B cell (primary cell): ENCODE results near the gene NLGN1. TPM values are rescaled to one million over a fixed set of nuclear protein-coding genes. Genes with fewer than 3 reads are reported as not detected.

Source experiments
- ATAC-seq: fragments of 200-7000 bp; cut with Tn5 transposase; one replicate; pipeline ENCODE4 v1.10.0; 2021; ENCODE audit warnings: low read depth, mild to moderate bottlenecking, moderate number of reproducible peaks, moderate library complexity
- CTCF ChIA-PET: fragments of 350-600 bp; sonication (Branson Sonifier 250); formaldehyde crosslinking; loops from one replicate; lab custom pipeline; 2021; ENCODE audit warnings: antibody characterized with exemption, inconsistent platforms; lab: Charles Lee
- POLR2A ChIA-PET: fragments of 350-600 bp; sonication (Branson Sonifier 250); formaldehyde crosslinking; loops from one replicate; lab custom pipeline; 2021; ENCODE audit warnings: antibody characterized with exemption; lab: Charles Lee
- DNase-seq: peaks from one replicate; pipeline ENCODE4 v3.0.0; 2013
- H2AFZ ChIP-seq: 2 replicates; pipeline ENCODE4 v1.6.1; 2012; ENCODE audit warnings: mild to moderate bottlenecking, low read depth, low read length; ENCODE audit not compliant: insufficient read depth, poor library complexity, severe bottlenecking
- H3K27ac ChIP-seq, 2 donors: 1 replicate in 1 of 2; 2 replicates in 1 of 2; pipeline ENCODE4 v1.5.1; 2012 to 2013; ENCODE audit warnings: low read length in 2 of 2, mild to moderate bottlenecking in 2 of 2, moderate library complexity in 1 of 2
- H3K27me3 ChIP-seq, 4 experiments: fragments of 200-600 bp in 1 of 4; sonication (generic) in 1 of 4; replicated peaks in 1 of 4; 1 replicate in 2 of 4; 2 replicates in 2 of 4; pipeline versions ENCODE4 v1.6.1 to v1.7.0; 2013 to 2016; ENCODE audit warnings: low read length in 3 of 4, mild to moderate bottlenecking in 2 of 4, mixed read lengths in 1 of 4, moderate library complexity in 1 of 4; ENCODE audit not compliant: insufficient read depth in 4 of 4, control insufficient read depth in 3 of 4; ENCODE audit errors: control extremely low read depth in 1 of 4
- H3K36me3 ChIP-seq, 2 experiments: replicated peaks in 1 of 2; 1 replicate in 1 of 2; 2 replicates in 1 of 2; pipeline versions ENCODE4 v1.6.1 to v1.7.1; 2013; ENCODE audit warnings: low read length in 1 of 2; ENCODE audit not compliant: insufficient read depth in 2 of 2, control insufficient read depth in 1 of 2; ENCODE audit errors: control extremely low read depth in 1 of 2, extremely low read depth in 1 of 2
- H3K4me1 ChIP-seq, 2 donors: fragments of 200-600 bp in 1 of 2; sonication (generic) in 1 of 2; 1 replicate in 1 of 2; 2 replicates in 1 of 2; pipeline versions ENCODE4 v1.5.1 to v1.6.1; 2013 to 2017; ENCODE audit warnings: low read length in 2 of 2; ENCODE audit not compliant: control insufficient read depth in 2 of 2, insufficient read depth in 2 of 2
- H3K4me2 ChIP-seq: replicated peaks from 2 replicates; pipeline ENCODE3; 2012; ENCODE audit warnings: mild to moderate bottlenecking, low read depth, low read length; ENCODE audit not compliant: poor library complexity, severe bottlenecking
- H3K4me3 ChIP-seq, 5 experiments: fragments of 200-600 bp in 1 of 5; sonication (generic) in 1 of 5; 1 replicate in 3 of 5; 2 replicates in 2 of 5; pipeline versions ENCODE4 v1.5.1 to v1.7.0; 2011 to 2016; ENCODE audit warnings: low read length in 4 of 5, mild to moderate bottlenecking in 4 of 5, low read depth in 2 of 5, control low read depth in 1 of 5, moderate library complexity in 1 of 5; ENCODE audit not compliant: insufficient read depth in 1 of 5; ENCODE audit errors: control extremely low read depth in 1 of 5, extremely low read depth in 1 of 5
- H3K79me2 ChIP-seq: fragments of 200-600 bp; sonication (generic); one replicate; pipeline ENCODE4 v1.6.0; 2016; ENCODE audit warnings: low read length; ENCODE audit not compliant: control insufficient read depth, insufficient read depth
- H3K9ac ChIP-seq: fragments of 200-600 bp; sonication (generic); 2 replicates; pipeline ENCODE4 v1.6.1; 2017; ENCODE audit warnings: mild to moderate bottlenecking, low read length, moderate library complexity
- H3K9me3 ChIP-seq, 3 donors: one replicate each; pipeline versions ENCODE4 v1.6.1 to v1.7.1; 2013; ENCODE audit warnings: low read length in 2 of 3; ENCODE audit not compliant: control insufficient read depth in 2 of 3, insufficient read depth in 1 of 3; ENCODE audit errors: control extremely low read depth in 1 of 3
- H4K20me1 ChIP-seq: 2 replicates; pipeline ENCODE4 v1.6.0; 2012; ENCODE audit warnings: mild to moderate bottlenecking, low read length; ENCODE audit not compliant: insufficient read depth, control insufficient read depth, poor library complexity, severe bottlenecking
- H3K27ac Mint-ChIP-seq: one replicate; pipeline ENCODE4 v1.8.0; 2021; ENCODE audit warnings: mixed read lengths
- H3K27me3 Mint-ChIP-seq: one replicate; pipeline ENCODE4 v1.8.0; 2021; ENCODE audit warnings: mixed read lengths
- H3K4me1 Mint-ChIP-seq: one replicate; pipeline ENCODE4 v1.8.0; 2021; ENCODE audit warnings: mixed read lengths
- H3K4me3 Mint-ChIP-seq: one replicate; pipeline ENCODE4 v1.8.0; 2021; ENCODE audit warnings: mixed read lengths
- H3K9me3 Mint-ChIP-seq: one replicate; pipeline ENCODE4 v1.8.0; 2022; ENCODE audit warnings: mixed read lengths; ENCODE audit not compliant: insufficient read depth
- EZH2 ChIP-seq: IDR thresholded peaks from 2 replicates; pipeline ENCODE4 v1.6.1; 2012; ENCODE audit warnings: borderline replicate concordance, low read depth, mild to moderate bottlenecking, moderate library complexity, low read length; ENCODE audit not compliant: insufficient read depth, poor library complexity, severe bottlenecking
- WGBS: methylation state at CpG from one replicate; pipeline ENCODE4 v1.1.5; 2013; ENCODE audit warnings: missing lambda C conversion rate; ENCODE audit not compliant: insufficient coverage; 5-methylcytosine and 5-hydroxymethylcytosine counted together
- intact Hi-C: fragments of 100-400 bp; cut with micrococcal nuclease; formaldehyde crosslinking; loops from one replicate; pipeline ENCODE4 v1.10.0; 2022
- polyA plus RNA-seq: library from polyadenylated mRNA; depleted of rRNA; stranded (reverse); fragments of >200 nt; gene quantifications from 2 replicates; pipeline ENCODE4 v1.2.3, GENCODE V29; 2012
- total RNA-seq, 2 donors: library from RNA; stranded (reverse); fragments of 120-200 nt in 1 of 2; gene quantifications; 1 replicate in 1 of 2; 2 replicates in 1 of 2; pipeline versions ENCODE4 v1.2.3 to v1.2.4, GENCODE V29; 2013 to 2022
- TF ChIP-seq, protein P1 (sequence below): fragments of 200-600 bp; IDR thresholded peaks from one replicate; pipeline ENCODE4 v1.8.0; 2022; ENCODE audit warnings: antibody characterized with exemption, mild to moderate bottlenecking

NLGN1 gene
- total and polyA plus RNA-seq, 2 donors (not counting 1 experiment from before 2014, with no cell fraction given) = not detected

GRCh38 chr3:173703771-173704170, 306.2 kb downstream of the NLGN1 start:
- Histone ChIP-seq H3K27me3 (no peaks in the 10 kb centered on the region), H4K20me1 (no peaks in the 10 kb centered on the region), H3K9me3 (peaks cover 0 to 10% (median 3%) of the 10 kb centered on the region in 3 donors), H3K79me2 (no peaks in the 10 kb centered on the region), H3K36me3 (no peaks in the 10 kb centered on the region), H3K4me1 (no peaks in the 10 kb centered on the region), H2AFZ (no peak overlapping the region), H3K4me2 (no peak overlapping the region), H3K9ac (no peak overlapping the region), H3K4me3 (no peak overlapping the region), H3K27ac (no peak overlapping the region)
- POLR2A ChIA-PET = no interaction called here
- no peak overlapping the region for H3K4me3 Mint-ChIP-seq
- no peak for ATAC-seq
- no peak overlapping the region for H3K27ac Mint-ChIP-seq
- intact Hi-C loops = no loop called here
- no peaks in the 10 kb centered on the region for H3K4me1 Mint-ChIP-seq
- CTCF ChIA-PET = no interaction called here
- TF ChIP-seq, protein P1, sequence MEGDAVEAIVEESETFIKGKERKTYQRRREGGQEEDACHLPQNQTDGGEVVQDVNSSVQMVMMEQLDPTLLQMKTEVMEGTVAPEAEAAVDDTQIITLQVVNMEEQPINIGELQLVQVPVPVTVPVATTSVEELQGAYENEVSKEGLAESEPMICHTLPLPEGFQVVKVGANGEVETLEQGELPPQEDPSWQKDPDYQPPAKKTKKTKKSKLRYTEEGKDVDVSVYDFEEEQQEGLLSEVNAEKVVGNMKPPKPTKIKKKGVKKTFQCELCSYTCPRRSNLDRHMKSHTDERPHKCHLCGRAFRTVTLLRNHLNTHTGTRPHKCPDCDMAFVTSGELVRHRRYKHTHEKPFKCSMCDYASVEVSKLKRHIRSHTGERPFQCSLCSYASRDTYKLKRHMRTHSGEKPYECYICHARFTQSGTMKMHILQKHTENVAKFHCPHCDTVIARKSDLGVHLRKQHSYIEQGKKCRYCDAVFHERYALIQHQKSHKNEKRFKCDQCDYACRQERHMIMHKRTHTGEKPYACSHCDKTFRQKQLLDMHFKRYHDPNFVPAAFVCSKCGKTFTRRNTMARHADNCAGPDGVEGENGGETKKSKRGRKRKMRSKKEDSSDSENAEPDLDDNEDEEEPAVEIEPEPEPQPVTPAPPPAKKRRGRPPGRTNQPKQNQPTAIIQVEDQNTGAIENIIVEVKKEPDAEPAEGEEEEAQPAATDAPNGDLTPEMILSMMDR = no peak
- TF ChIP-seq EZH2 = no peak
- no peak for DNase-seq
- peaks cover 3% of the 10 kb centered on the region for H3K9me3 Mint-ChIP-seq
- H3K27me3 Mint-ChIP-seq = no peaks in the 10 kb centered on the region
- no CpG with 5 or more reads among the region's 3 CpGs for WGBS

- no peak overlapping the region for H3K27ac Mint-ChIP-seq
Observed at GRCh38 chr3:173706630-173707029, 309.1 kb downstream of the NLGN1 start.

More at GRCh38 chr3:173706630-173707029, 309.1 kb downstream of the NLGN1 start:
- no peaks in the 10 kb centered on the region for H4K20me1 ChIP-seq
- no peaks in the 10 kb centered on the region for H3K36me3 ChIP-seq
- ChIA-PET CTCF (no interaction called here), POLR2A (no interaction called here)
- Mint-ChIP-seq H3K9me3 (no peaks in the 10 kb centered on the region), H3K4me3 (no peak overlapping the region), H3K4me1 (no peaks in the 10 kb centered on the region), H3K27me3 (no peaks in the 10 kb centered on the region)
- no peaks in the 10 kb centered on the region for H3K27me3 ChIP-seq
- intact Hi-C loops = no loop called here
- H3K4me1 ChIP-seq = no peaks in the 10 kb centered on the region
- no peak overlapping the region for H3K9ac ChIP-seq
- no peak overlapping the region for H2AFZ ChIP-seq
- no peak overlapping the region for H3K27ac ChIP-seq
- peaks cover 0 to 5% (median 0%) of the 10 kb centered on the region in 3 donors for H3K9me3 ChIP-seq
- ATAC-seq (no peak), DNase-seq (no peak)
- no peak overlapping the region for H3K4me2 ChIP-seq
- TF ChIP-seq, protein P1 = no peak
- TF ChIP-seq EZH2 = no peak
- no peak overlapping the region for H3K4me3 ChIP-seq
- 100% methylated on average over 5 of the region's 9 CpGs for WGBS
- H3K79me2 ChIP-seq = no peaks in the 10 kb centered on the region
